SK-N-SH (cell line): ENCODE data around the gene TAOK3.
"Not testable (repeated sequence)": the region's sequence is repeated elsewhere in the genome, so short reads cannot be mapped to it uniquely, and the experiment has no call there.

Experiments used
- POLR2AphosphoS5 ChIP-seq: IDR thresholded peaks from 2 replicates; pipeline ENCODE4 v1.6.1; 2012; ENCODE audit warnings: low read depth, low read length
- RFX5 ChIP-seq: IDR thresholded peaks from 2 replicates; pipeline ENCODE4 v1.6.1; 2012; ENCODE audit warnings: mild to moderate bottlenecking, improper control_type of control experiment, low read length
- TF ChIP-seq, protein P1 (sequence below): fragments of 200-600 bp; sonication (generic); IDR thresholded peaks from 2 replicates; pipeline ENCODE4 v1.6.1; 2017; ENCODE audit warnings: antibody characterized with exemption, mild to moderate bottlenecking, moderate library complexity
- TF ChIP-seq, protein P2 (sequence below): IDR thresholded peaks from 2 replicates; pipeline ENCODE4; 2012
- TF ChIP-seq, protein P3 (sequence below): IDR thresholded peaks from 2 replicates; pipeline ENCODE4 v1.6.1; 2012; ENCODE audit warnings: mild to moderate bottlenecking, low read depth, low read length, moderate library complexity

DNA sequence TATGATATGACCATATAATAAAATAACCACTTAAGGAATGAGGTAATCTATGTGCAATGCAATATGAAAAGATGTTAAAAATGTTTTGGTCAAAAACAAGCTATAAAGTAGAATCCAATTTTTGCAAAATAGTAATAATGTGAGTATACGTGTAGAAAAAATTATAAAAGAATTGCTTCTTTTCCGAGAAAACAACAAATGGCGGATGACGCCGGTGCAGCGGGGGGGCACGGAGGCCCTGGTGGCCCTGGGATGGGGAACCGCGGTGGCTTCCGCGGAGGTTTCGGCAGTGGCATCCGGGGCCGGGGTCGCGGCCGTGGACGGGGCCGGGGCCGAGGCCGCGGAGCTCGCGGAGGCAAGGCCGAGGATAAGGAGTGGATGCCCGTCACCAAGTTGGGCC is 126.8 kb downstream of the TAOK3 start:
- not testable (repeated sequence) for TF ChIP-seq POLR2AphosphoS5, RFX5
- TF ChIP-seq, protein P1, sequence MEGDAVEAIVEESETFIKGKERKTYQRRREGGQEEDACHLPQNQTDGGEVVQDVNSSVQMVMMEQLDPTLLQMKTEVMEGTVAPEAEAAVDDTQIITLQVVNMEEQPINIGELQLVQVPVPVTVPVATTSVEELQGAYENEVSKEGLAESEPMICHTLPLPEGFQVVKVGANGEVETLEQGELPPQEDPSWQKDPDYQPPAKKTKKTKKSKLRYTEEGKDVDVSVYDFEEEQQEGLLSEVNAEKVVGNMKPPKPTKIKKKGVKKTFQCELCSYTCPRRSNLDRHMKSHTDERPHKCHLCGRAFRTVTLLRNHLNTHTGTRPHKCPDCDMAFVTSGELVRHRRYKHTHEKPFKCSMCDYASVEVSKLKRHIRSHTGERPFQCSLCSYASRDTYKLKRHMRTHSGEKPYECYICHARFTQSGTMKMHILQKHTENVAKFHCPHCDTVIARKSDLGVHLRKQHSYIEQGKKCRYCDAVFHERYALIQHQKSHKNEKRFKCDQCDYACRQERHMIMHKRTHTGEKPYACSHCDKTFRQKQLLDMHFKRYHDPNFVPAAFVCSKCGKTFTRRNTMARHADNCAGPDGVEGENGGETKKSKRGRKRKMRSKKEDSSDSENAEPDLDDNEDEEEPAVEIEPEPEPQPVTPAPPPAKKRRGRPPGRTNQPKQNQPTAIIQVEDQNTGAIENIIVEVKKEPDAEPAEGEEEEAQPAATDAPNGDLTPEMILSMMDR = not testable (repeated sequence)
- TF ChIP-seq, protein P2, sequence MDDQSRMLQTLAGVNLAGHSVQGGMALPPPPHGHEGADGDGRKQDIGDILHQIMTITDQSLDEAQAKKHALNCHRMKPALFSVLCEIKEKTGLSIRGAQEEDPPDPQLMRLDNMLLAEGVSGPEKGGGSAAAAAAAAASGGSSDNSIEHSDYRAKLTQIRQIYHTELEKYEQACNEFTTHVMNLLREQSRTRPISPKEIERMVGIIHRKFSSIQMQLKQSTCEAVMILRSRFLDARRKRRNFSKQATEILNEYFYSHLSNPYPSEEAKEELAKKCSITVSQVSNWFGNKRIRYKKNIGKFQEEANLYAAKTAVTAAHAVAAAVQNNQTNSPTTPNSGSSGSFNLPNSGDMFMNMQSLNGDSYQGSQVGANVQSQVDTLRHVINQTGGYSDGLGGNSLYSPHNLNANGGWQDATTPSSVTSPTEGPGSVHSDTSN = not testable (repeated sequence)
- TF ChIP-seq, protein P3, sequence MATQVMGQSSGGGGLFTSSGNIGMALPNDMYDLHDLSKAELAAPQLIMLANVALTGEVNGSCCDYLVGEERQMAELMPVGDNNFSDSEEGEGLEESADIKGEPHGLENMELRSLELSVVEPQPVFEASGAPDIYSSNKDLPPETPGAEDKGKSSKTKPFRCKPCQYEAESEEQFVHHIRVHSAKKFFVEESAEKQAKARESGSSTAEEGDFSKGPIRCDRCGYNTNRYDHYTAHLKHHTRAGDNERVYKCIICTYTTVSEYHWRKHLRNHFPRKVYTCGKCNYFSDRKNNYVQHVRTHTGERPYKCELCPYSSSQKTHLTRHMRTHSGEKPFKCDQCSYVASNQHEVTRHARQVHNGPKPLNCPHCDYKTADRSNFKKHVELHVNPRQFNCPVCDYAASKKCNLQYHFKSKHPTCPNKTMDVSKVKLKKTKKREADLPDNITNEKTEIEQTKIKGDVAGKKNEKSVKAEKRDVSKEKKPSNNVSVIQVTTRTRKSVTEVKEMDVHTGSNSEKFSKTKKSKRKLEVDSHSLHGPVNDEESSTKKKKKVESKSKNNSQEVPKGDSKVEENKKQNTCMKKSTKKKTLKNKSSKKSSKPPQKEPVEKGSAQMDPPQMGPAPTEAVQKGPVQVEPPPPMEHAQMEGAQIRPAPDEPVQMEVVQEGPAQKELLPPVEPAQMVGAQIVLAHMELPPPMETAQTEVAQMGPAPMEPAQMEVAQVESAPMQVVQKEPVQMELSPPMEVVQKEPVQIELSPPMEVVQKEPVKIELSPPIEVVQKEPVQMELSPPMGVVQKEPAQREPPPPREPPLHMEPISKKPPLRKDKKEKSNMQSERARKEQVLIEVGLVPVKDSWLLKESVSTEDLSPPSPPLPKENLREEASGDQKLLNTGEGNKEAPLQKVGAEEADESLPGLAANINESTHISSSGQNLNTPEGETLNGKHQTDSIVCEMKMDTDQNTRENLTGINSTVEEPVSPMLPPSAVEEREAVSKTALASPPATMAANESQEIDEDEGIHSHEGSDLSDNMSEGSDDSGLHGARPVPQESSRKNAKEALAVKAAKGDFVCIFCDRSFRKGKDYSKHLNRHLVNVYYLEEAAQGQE = not testable (repeated sequence)
